HEK293T (cell line): ENCODE measurements around the gene MRTO4.

Source experiments
- CTCF ChIA-PET: fragments of 350-600 bp; formaldehyde crosslinking; extraction: SDS; loops from one replicate; lab custom pipeline; 2021; ENCODE audit warnings: antibody characterized with exemption, inconsistent platforms; lab: Yijun Ruan, JAX
- POLR2A ChIA-PET: fragments of 350-600 bp; formaldehyde crosslinking; extraction: SDS; loops from one replicate; lab custom pipeline; 2020; ENCODE audit warnings: antibody characterized with exemption, inconsistent platforms; lab: Yijun Ruan, JAX
- DNase-seq: peaks from one replicate; pipeline ENCODE4 v3.0.0; 2012; ENCODE audit warnings: mixed read lengths; ENCODE audit errors: extremely low spot score
- ARNT ChIP-seq: fragments of 450-650 bp; IDR thresholded peaks from 2 replicates; pipeline ENCODE4 v1.6.1; 2017; ENCODE audit warnings: mild to moderate bottlenecking
- BHLHE40 ChIP-seq: fragments of 450-650 bp; IDR thresholded peaks from 2 replicates; pipeline ENCODE4 v1.6.1; 2016; ENCODE audit warnings: mild to moderate bottlenecking, moderate library complexity, borderline replicate concordance
- CTBP1 ChIP-seq: fragments of 450-650 bp; IDR thresholded peaks from 2 replicates; pipeline ENCODE4 v1.6.1; 2016; ENCODE audit warnings: borderline replicate concordance
- ELF4 ChIP-seq: fragments of 450-650 bp; IDR thresholded peaks from 2 replicates; pipeline ENCODE4 v1.6.1; 2017; ENCODE audit warnings: antibody characterized with exemption
- FOXA1 ChIP-seq: fragments of 450-650 bp; IDR thresholded peaks from 2 replicates; pipeline ENCODE4 v1.6.1; 2016; ENCODE audit warnings: mild to moderate bottlenecking
- FOXK2 ChIP-seq: fragments of 450-650 bp; IDR thresholded peaks from 2 replicates; pipeline ENCODE4 v1.6.1; 2016; ENCODE audit warnings: mild to moderate bottlenecking
- FOXM1 ChIP-seq: fragments of 450-650 bp; IDR thresholded peaks from 2 replicates; pipeline ENCODE4 v1.6.1; 2017; ENCODE audit warnings: mild to moderate bottlenecking, borderline replicate concordance
- HDGF ChIP-seq: fragments of 450-650 bp; IDR thresholded peaks from 2 replicates; pipeline ENCODE4 v1.6.1; 2017; ENCODE audit warnings: antibody characterized with exemption, borderline replicate concordance
- L3MBTL2 ChIP-seq: fragments of 450-650 bp; conservative IDR thresholded peaks from 2 replicates; pipeline ENCODE4 v1.6.1; 2016; ENCODE audit warnings: mild to moderate bottlenecking
- LEF1 ChIP-seq: fragments of 450-650 bp; IDR thresholded peaks from 2 replicates; pipeline ENCODE4 v1.6.1; 2017; ENCODE audit warnings: mild to moderate bottlenecking, borderline replicate concordance
- NFRKB ChIP-seq: fragments of 450-650 bp; IDR thresholded peaks from 2 replicates; pipeline ENCODE4 v1.6.1; 2016; ENCODE audit warnings: mild to moderate bottlenecking, moderate library complexity
- PKNOX1 ChIP-seq: fragments of 450-650 bp; IDR thresholded peaks from 2 replicates; pipeline ENCODE4 v1.6.1; 2016
- SP1 ChIP-seq: fragments of 450-650 bp; IDR thresholded peaks from 2 replicates; pipeline ENCODE4 v1.6.1; 2017
- SUZ12 ChIP-seq: fragments of 450-650 bp; IDR thresholded peaks from 2 replicates; pipeline ENCODE4 v1.6.1; 2016; ENCODE audit warnings: mild to moderate bottlenecking
- TARDBP ChIP-seq: fragments of 450-650 bp; IDR thresholded peaks from 2 replicates; pipeline ENCODE4 v1.6.1; 2016
- ZNF384 ChIP-seq: fragments of 450-650 bp; IDR thresholded peaks from 2 replicates; pipeline ENCODE4 v1.6.1; 2016

MRTO4 gene

DNA sequence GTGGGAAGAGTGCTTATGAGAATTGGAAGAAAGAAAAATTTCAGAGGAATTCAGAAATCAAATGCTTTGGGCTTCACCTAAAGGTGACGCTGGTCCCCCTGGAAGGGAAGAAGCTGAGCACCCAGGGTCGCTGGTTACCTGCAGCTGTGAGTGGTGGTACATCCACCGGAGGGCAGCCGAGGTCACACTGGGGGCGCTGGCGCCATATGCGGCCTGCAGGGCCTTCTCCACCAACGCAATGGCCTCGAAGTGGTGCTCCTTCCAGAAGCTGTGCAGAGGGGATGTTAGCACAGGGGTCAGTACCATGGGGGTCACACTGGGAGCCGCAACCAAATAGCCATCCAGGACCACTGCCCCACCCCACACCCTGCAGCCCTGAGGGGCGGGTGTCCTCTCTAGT lies 54.3 kb downstream of the MRTO4 start:
- CTCF ChIA-PET: no interaction called here
- TF ChIP-seq CTBP1: no peak
- no peak for TF ChIP-seq SUZ12
- TF ChIP-seq NFRKB: no peak
- TF ChIP-seq ARNT: no peak
- TF ChIP-seq HDGF: no peak
- no peak for TF ChIP-seq PKNOX1
- POLR2A ChIA-PET: no interaction called here
- no peak for DNase-seq

DNA sequence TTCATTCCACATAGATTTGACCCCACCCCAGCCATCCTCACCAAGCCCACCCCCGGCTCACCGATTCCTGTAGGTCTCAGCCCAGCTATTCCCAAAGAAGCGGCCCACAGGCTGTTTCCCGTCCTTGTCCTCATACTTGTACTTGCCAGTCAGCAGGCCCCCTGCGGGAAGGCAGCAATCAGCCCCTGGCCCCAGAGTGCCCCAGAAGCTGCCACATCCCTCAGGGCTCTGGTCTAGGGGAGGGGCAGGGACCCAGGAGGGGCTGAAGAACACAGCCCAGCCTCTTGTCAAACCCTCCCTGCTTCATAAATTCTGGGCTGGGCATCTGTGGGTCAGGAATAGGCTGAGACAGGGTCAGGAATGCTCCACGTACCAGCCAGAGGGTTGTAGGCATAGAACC lies 55.3 kb downstream of the MRTO4 start:
- POLR2A ChIA-PET: no interaction called here
- CTCF ChIA-PET: no interaction called here
- TF ChIP-seq LEF1 (no peak), BHLHE40 (no peak), TARDBP (no peak), CTBP1 (no peak), SP1 (no peak), FOXK2 (no peak), NFRKB (no peak), ZNF384 (no peak), SUZ12 (no peak), HDGF (no peak), L3MBTL2 (no peak), ELF4 (no peak), FOXA1 (no peak), FOXM1 (no peak), ARNT (no peak), PKNOX1 (no peak)
- no peak for DNase-seq

- no peak for DNase-seq
- ChIA-PET CTCF (no interaction called here), POLR2A (no interaction called here)
- no peak for TF ChIP-seq L3MBTL2
- no peak for TF ChIP-seq ZNF384
- TF ChIP-seq CTBP1: no peak
- no peak for TF ChIP-seq ARNT
- no peak for TF ChIP-seq SUZ12
Measured at GRCh38 chr1:19307794-19308508, 56.3 kb downstream of the MRTO4 start.

DNA sequence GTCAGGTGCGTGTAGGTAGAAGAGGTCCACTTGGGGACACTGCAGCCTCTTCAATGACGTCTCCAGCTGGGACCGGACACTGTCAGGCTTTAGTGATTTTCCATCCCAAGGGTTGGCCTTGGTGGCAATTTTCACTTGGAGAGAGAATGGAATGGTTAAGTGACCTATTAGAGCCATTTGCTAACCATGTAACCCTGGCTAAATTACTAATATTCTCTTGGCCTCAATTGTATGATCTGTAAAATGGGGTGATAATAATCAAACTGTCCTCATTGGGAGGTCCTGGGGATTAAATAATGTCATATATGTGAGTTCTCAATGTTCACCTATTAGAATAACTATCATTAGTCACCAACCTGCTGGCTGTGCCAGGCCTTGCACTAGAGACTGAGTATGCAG lies 56.9 kb downstream of the MRTO4 start:
- TF ChIP-seq SUZ12: no peak
- no peak for TF ChIP-seq TARDBP
- TF ChIP-seq LEF1: no peak
- no peak for TF ChIP-seq NFRKB
- no peak for TF ChIP-seq ZNF384
- no peak for TF ChIP-seq HDGF
- TF ChIP-seq ARNT: no peak
- TF ChIP-seq BHLHE40: no peak
- TF ChIP-seq SP1: no peak
- TF ChIP-seq PKNOX1: no peak
- no peak for TF ChIP-seq ELF4
- ChIA-PET POLR2A (no interaction called here), CTCF (no interaction called here)
- no peak for DNase-seq

- TF ChIP-seq BHLHE40 (no peak), ELF4 (no peak), PKNOX1 (no peak), FOXK2 (no peak), HDGF (no peak), TARDBP (no peak), L3MBTL2 (no peak), CTBP1 (no peak), ZNF384 (no peak), SP1 (no peak)
- no peak for DNase-seq
- CTCF ChIA-PET: no interaction called here
- POLR2A ChIA-PET: no interaction called here
Measured at GRCh38 chr1:19309123-19309813, 57.7 kb downstream of the MRTO4 start.
